Liver (tissue), 9 donors: Measurements from ENCODE around the gene AHDC1. TPM values are rescaled to one million over a fixed set of nuclear protein-coding genes. Genes with fewer than 3 reads are reported as not detected.

ENCODE experiments used
- DNase-seq: peaks from one replicate; pipeline ENCODE4 v3.0.0-alpha.2; 2017; ENCODE audit warnings: low spot score
- H3K27ac ChIP-seq, 2 donors: one replicate each; pipeline ENCODE4 v1.7.0; 2013; ENCODE audit warnings: inconsistent platforms in 2 of 2, low read length in 2 of 2, control low read depth in 1 of 2, low read depth in 1 of 2, mild to moderate bottlenecking in 1 of 2
- H3K27me3 ChIP-seq, 4 donors: one replicate each; pipeline versions ENCODE4 v1.6.1 to v1.7.0; 2013; ENCODE audit warnings: low read length in 3 of 4, inconsistent platforms in 1 of 4, mild to moderate bottlenecking in 1 of 4, moderate library complexity in 1 of 4; ENCODE audit not compliant: control insufficient read depth in 4 of 4, insufficient read depth in 4 of 4
- H3K36me3 ChIP-seq, 4 donors: one replicate each; pipeline versions ENCODE4 v1.6.1 to v1.7.0; 2013; ENCODE audit warnings: low read length in 3 of 4, mild to moderate bottlenecking in 3 of 4, low read depth in 1 of 4, moderate library complexity in 1 of 4; ENCODE audit not compliant: control insufficient read depth in 4 of 4, insufficient read depth in 3 of 4
- H3K4me1 ChIP-seq, 4 donors: one replicate each; pipeline versions ENCODE4 v1.6.1 to v1.7.0; 2013; ENCODE audit warnings: low read length in 3 of 4, mild to moderate bottlenecking in 3 of 4, moderate library complexity in 1 of 4; ENCODE audit not compliant: control insufficient read depth in 4 of 4, insufficient read depth in 4 of 4
- H3K4me3 ChIP-seq, 3 donors: one replicate each; pipeline versions ENCODE4 v1.6.1 to v1.7.0; 2013; ENCODE audit warnings: low read length in 3 of 3, control low read depth in 1 of 3, low read depth in 1 of 3, mild to moderate bottlenecking in 1 of 3
- H3K9ac ChIP-seq, 2 donors: one replicate each; pipeline ENCODE4 v1.7.0; 2013; ENCODE audit warnings: low read length in 2 of 2, mild to moderate bottlenecking in 2 of 2, moderate library complexity in 2 of 2, control low read depth in 1 of 2, low read depth in 1 of 2
- H3K9me3 ChIP-seq, 4 donors: one replicate each; pipeline versions ENCODE4 v1.6.1 to v1.7.0; 2013; ENCODE audit warnings: low read length in 3 of 4; ENCODE audit not compliant: control insufficient read depth in 4 of 4
- CTCF ChIP-seq: fragments of 150-350 bp; IDR thresholded peaks from 2 replicates; pipeline ENCODE4 v1.5.1; 2017; ENCODE audit warnings: improper control_type of control experiment, low read depth, low read length; ENCODE audit not compliant: missing input control
- FOXA1 ChIP-seq: IDR thresholded peaks from 2 replicates; pipeline ENCODE4 v1.6.1; 2016; ENCODE audit warnings: antibody characterized with exemption
- FOXA2 ChIP-seq: IDR thresholded peaks from 2 replicates; pipeline ENCODE4 v1.6.1; 2016; ENCODE audit warnings: antibody characterized with exemption
- HNF4A ChIP-seq, 2 donors: conservative IDR thresholded peaks; 2 replicates each; pipeline ENCODE4 v1.6.1; 2016; ENCODE audit warnings: antibody characterized with exemption in 2 of 2, mild to moderate bottlenecking in 2 of 2
- HNF4G ChIP-seq: IDR thresholded peaks from 2 replicates; pipeline ENCODE4 v1.6.1; 2016; ENCODE audit warnings: antibody characterized with exemption
- JUND ChIP-seq, 2 donors: IDR thresholded peaks; 2 replicates each; pipeline ENCODE4 v1.6.1; 2016; ENCODE audit warnings: antibody characterized with exemption in 2 of 2
- NR2F2 ChIP-seq: IDR thresholded peaks from 2 replicates; pipeline ENCODE4 v1.6.1; 2016; ENCODE audit warnings: antibody characterized with exemption
- REST ChIP-seq: IDR thresholded peaks from 2 replicates; pipeline ENCODE4 v1.6.1; 2016; ENCODE audit warnings: antibody characterized with exemption, mild to moderate bottlenecking
- RXRA ChIP-seq, 2 donors: IDR thresholded peaks; 2 replicates each; pipeline ENCODE4 v1.6.1; 2017 to 2018; ENCODE audit warnings: antibody characterized with exemption in 2 of 2, mild to moderate bottlenecking in 1 of 2
- SP1 ChIP-seq: IDR thresholded peaks from 2 replicates; pipeline ENCODE4 v1.6.1; 2018; ENCODE audit warnings: antibody characterized with exemption, mild to moderate bottlenecking
- TAF1 ChIP-seq: conservative IDR thresholded peaks from 2 replicates; pipeline ENCODE4 v1.6.1; 2016; ENCODE audit warnings: antibody characterized with exemption, mild to moderate bottlenecking
- ZBTB33 ChIP-seq: IDR thresholded peaks from 2 replicates; pipeline ENCODE4 v1.6.1; 2016; ENCODE audit warnings: antibody characterized with exemption
- WGBS: extraction: QIAGEN DNeasy Blood & Tissue Kit; methylation state at CpG from one replicate; pipeline ENCODE4 v1.1.7; 2013; 5-methylcytosine and 5-hydroxymethylcytosine counted together
- polyA plus RNA-seq, 2 donors: library from polyadenylated mRNA; stranded (reverse) in 1 of 2; unstranded in 1 of 2; fragments of 200-250 nt in 1 of 2; fragments of >200 nt in 1 of 2; fragmentation: Nextera tagmentation in 1 of 2; extraction: Ambion mirVana in 1 of 2; gene quantifications; one replicate each; pipeline versions ENCODE4 v1.2.1 to v1.2.3, GENCODE V29; 2013 to 2015
- total RNA-seq, 2 donors: library from RNA; depleted of rRNA; stranded (reverse); fragments of >200 nt; gene quantifications; one replicate each; pipeline ENCODE4 v1.2.3, GENCODE V29; 2014
- donor health status: healthy.
- donor health status: healthy.
- donor health status: healthy.
- donor health status: healthy.
- donor health status: healthy.

The AHDC1 gene
- total and polyA plus RNA-seq, 4 donors, result 2.4 to 6.5 (median 5.5) TPM

- TF ChIP-seq REST, result no peak
- TF ChIP-seq RXRA (IDR thresholded peaks at IDR 0.05), result no peak
- no peak for TF ChIP-seq FOXA2
Measured at GRCh38 chr1:27492796-27493195, 111.1 kb downstream of the AHDC1 start (continued).

GRCh38 chr1:27491748-27492700 is 111.9 kb downstream of the AHDC1 start:
- TF ChIP-seq REST, result no peak
- WGBS, result 63% methylated on average over 9 of the region's 9 CpGs
- Histone ChIP-seq H3K36me3 (no peaks in the 10 kb centered on the region), H3K27ac (peak overlapping the region; percentile 4 to 10), H3K9ac (no peak overlapping the region), H3K27me3 (no peaks in the 10 kb centered on the region), H3K4me3 (no peak overlapping the region), H3K9me3 (no peaks in the 10 kb centered on the region), H3K4me1 (peaks cover under 1 to 11% (median 8%) of the 10 kb centered on the region in 4 donors)
- DNase-seq, result no peak

GRCh38 chr1:27489973-27490741 is 113.8 kb downstream of the AHDC1 start, which contains the start of gene WASF2:
Gene WASF2, minus strand, starts transcription at chr1:27490167. Its CDS starts 61,277 bp downstream, at chr1:27428890.
- H3K9ac ChIP-seq, result peak within 1 kb of the TSS; percentile 96 to 97
- H3K4me3 ChIP-seq, result peak within 1 kb of the TSS; percentile 93 to 98 (median 97)
- peak within 1 kb of the TSS; percentile 90 to 98 for H3K27ac ChIP-seq
- peaks cover 0 to 1% (median 0%) of the 10 kb centered on the region in 4 donors for H3K36me3 ChIP-seq
- no peaks in the 10 kb centered on the region for H3K27me3 ChIP-seq
- H3K4me1 ChIP-seq, result peaks cover 4 to 11% (median 8%) of the 10 kb centered on the region in 4 donors
- WGBS, result 1% methylated on average over 50 of the region's 50 CpGs
- H3K9me3 ChIP-seq, result no peaks in the 10 kb centered on the region
- DNase-seq, result peak; percentile 95
- TF ChIP-seq FOXA1, result no peak
- peak; percentile 95 to 97 for TF ChIP-seq JUND (IDR thresholded peaks at IDR 0.05)
- peak; percentile 88 for TF ChIP-seq SP1
- no peak for TF ChIP-seq NR2F2
- peak in 1 of 2 donors; percentile 30 for TF ChIP-seq HNF4A (conservative IDR thresholded peaks at IDR 0.05)
- peak; percentile 80 for TF ChIP-seq ZBTB33
- peak; percentile 92 for TF ChIP-seq TAF1
- TF ChIP-seq FOXA2, result peak; percentile 15
- TF ChIP-seq HNF4G, result no peak
- no peak for TF ChIP-seq CTCF
